Neuron (in vitro differentiated cells): ENCODE data around the gene NUP153.
"Not testable (repeated sequence)": the region's sequence is repeated elsewhere in the genome, so short reads cannot be mapped to it uniquely, and the experiment has no call there.

ENCODE experiments used
- H2AFZ ChIP-seq: one replicate; pipeline ENCODE4 v1.6.1; 2013; ENCODE audit warnings: low read depth, mild to moderate bottlenecking, inconsistent platforms, low read length, moderate library complexity
- H3K27me3 ChIP-seq: one replicate; pipeline ENCODE4 v1.6.1; 2013; ENCODE audit warnings: low read length; ENCODE audit not compliant: insufficient read depth
- H3K36me3 ChIP-seq: one replicate; pipeline ENCODE4 v1.6.1; 2013; ENCODE audit warnings: low read length; ENCODE audit not compliant: insufficient read depth
- H3K4me1 ChIP-seq: one replicate; pipeline ENCODE4 v1.6.1; 2013; ENCODE audit warnings: low read length; ENCODE audit not compliant: insufficient read depth
- H3K4me3 ChIP-seq: 2 replicates; pipeline ENCODE4 v1.5.1; 2013; ENCODE audit warnings: mild to moderate bottlenecking, low read length, moderate library complexity
- H3K9me3 ChIP-seq: one replicate; pipeline ENCODE4 v1.6.1; 2013; ENCODE audit warnings: low read length

The NUP153 gene

DNA sequence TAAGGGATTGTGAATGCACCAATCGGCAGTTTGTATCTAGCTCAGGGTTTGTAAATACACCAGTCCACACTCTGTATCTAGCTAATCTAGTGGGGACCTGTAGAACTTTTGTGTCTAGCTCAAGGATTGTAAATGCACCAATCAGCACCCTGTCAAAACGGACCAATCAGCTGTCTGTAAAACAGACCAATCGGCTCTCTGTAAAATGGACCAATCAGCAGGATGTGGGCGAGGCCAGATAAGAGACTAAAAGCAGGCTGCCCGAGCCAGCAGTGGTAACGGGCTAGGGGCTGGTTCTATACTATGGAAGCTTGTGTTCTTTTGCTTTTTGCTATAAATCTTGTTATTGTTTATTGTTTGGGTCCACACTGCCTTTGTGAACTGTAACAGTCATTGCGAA is 125.4 kb downstream of the NUP153 start:
- H3K36me3 ChIP-seq, H3K4me3 ChIP-seq, H2AFZ ChIP-seq, H3K4me1 ChIP-seq, H3K27me3 ChIP-seq, H3K9me3 ChIP-seq: not testable (repeated sequence)

DNA sequence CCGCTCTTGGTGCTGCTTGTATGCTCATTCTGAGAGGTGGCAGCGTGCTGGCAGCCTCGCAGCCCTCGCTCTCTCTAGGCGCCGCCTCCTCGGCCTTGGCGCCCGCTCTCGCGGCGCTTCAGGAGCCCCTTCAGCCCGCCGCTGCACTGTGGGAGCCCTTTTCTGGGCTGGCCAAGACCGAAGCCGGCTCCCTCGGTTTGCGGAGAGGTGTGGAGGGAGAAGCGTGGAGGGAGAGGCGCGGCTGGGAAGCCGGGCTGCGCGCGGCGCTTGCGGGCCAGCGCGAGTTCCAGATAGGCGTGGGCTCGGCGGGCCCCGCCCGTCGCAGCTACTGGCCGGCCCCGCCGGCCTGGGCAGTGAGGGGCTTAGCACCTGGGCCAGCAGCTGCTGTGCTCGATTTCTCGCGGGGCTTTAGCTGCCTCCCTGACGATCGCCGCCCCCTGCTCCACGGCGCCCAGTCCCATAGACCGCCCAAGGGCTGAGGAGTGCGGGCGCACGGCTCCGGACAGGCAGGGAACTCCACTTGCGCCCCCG is 126.1 kb downstream of the NUP153 start:
- Histone ChIP-seq H3K4me3 (no peak overlapping the region), H3K4me1 (no peaks in the 10 kb centered on the region), H3K36me3 (no peaks in the 10 kb centered on the region), H3K9me3 (peaks cover 6% of the 10 kb centered on the region), H3K27me3 (no peaks in the 10 kb centered on the region), H2AFZ (no peak overlapping the region)

DNA sequence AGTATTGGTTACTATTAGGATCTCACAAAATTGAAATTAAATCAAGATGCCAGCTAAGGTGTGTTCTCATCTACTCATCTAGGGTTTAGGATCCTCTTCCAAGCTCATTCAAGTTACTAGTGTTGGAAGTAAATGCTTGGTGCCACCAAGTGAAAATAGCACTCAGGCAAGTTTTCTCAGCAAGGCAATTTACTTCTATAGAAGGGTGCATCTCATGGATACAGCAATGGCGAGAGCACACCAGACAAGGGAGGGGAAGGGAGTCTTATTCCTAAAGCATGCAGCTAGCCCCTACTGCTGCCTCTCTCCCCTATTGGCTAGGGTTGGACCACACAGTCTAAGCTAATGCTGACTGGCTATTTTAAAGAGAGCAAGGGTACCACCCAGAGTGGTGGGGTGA is 129.7 kb downstream of the NUP153 start:
- Histone ChIP-seq H3K27me3 (no peaks in the 10 kb centered on the region), H3K9me3 (peaks cover 6% of the 10 kb centered on the region), H2AFZ (no peak overlapping the region), H3K4me3 (no peak overlapping the region), H3K36me3 (no peaks in the 10 kb centered on the region), H3K4me1 (no peaks in the 10 kb centered on the region)

DNA sequence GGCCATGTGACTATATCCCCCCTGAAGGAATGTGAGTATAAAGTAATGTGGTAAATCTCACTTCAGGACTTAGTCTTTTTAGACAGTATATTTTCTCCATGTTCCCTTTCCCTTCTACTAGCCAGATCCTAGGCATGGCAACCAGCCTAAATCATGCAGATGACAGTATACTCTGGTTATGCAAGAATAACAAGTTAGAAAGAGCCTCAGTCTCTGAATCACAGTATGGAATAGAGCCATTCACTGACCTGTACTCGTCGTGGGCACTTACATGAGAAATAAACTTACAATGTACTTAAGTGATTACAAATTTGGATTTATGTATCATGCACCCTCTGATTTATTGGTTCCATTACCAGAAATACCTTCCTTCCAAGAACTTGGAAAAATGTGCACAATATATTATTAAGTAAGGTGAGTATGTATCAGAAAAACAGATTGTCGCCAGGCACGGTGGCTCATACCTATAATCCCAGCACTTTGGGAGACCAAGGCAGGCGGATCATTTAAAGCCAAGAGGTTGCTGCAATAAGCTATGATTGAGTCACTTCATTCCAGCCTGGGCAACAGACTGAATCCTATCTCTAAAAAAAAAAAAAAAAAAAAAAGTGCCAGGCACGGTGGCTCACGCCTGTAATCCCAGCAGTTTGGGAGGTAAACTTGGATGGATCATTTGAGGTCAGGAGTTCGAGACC is 131.7 kb downstream of the NUP153 start:
- Histone ChIP-seq H3K9me3 (peaks cover 6% of the 10 kb centered on the region), H3K4me1 (no peaks in the 10 kb centered on the region), H2AFZ (no peak overlapping the region), H3K4me3 (no peak overlapping the region), H3K36me3 (no peaks in the 10 kb centered on the region), H3K27me3 (no peaks in the 10 kb centered on the region)

DNA sequence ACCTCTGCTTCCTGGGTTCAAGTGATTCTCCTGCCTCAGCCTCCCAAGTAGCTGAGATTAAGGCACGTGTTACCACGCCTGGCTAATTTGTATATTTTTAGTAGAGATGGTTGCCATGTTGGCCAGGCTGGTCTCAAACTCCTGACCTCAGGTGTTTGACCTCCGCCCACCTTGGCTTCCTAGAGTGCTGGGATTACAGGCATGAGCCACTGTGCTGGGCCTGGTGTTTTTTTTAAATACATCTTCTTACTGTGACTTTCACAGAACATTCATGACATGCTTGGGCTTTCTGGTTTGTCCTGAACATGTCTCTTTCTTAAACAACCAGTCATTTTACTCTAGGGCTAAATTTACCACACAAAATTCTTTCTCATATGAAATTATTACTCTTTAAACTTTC is 141.3 kb downstream of the NUP153 start:
- Histone ChIP-seq H3K36me3 (no peaks in the 10 kb centered on the region), H3K4me1 (no peaks in the 10 kb centered on the region), H3K9me3 (peaks cover 1% of the 10 kb centered on the region), H3K4me3 (no peak overlapping the region), H3K27me3 (no peaks in the 10 kb centered on the region), H2AFZ (no peak overlapping the region)
